Calu3 (cell line): ENCODE data around the gene RCBTB2. TPM values are rescaled to one million over a fixed set of nuclear protein-coding genes. Genes with fewer than 3 reads are reported as not detected.

ENCODE experiments used
- BruUV-seq: library from RNA; stranded (reverse); fragments of 400-500 nt; replicated peaks from 2 replicates; lab custom pipeline; 2021; lab: Mats Ljungman, UMichigan
- CTCF ChIA-PET: fragments of 300-600 bp; sonication (Branson Sonifier 250); formaldehyde crosslinking; loops from one replicate; lab custom pipeline; 2022; ENCODE audit warnings: antibody characterized with exemption; lab: Charles Lee
- DNase-seq: peaks from one replicate; pipeline ENCODE4 v3.0.0; 2022
- H3K27ac Mint-ChIP-seq: one replicate; pipeline ENCODE4 v1.8.0; 2022; ENCODE audit warnings: mixed read lengths; ENCODE audit not compliant: unreplicated experiment
- H3K27me3 Mint-ChIP-seq: one replicate; pipeline ENCODE4 v1.8.0; 2022; ENCODE audit warnings: mixed read lengths; ENCODE audit not compliant: unreplicated experiment
- H3K36me3 Mint-ChIP-seq: one replicate; pipeline ENCODE4 v1.8.0; 2022; ENCODE audit warnings: mild to moderate bottlenecking, moderate library complexity, mixed read lengths; ENCODE audit not compliant: insufficient read depth, unreplicated experiment
- H3K4me1 Mint-ChIP-seq: one replicate; pipeline ENCODE4 v1.8.0; 2022; ENCODE audit warnings: mild to moderate bottlenecking, low read depth, mixed read lengths; ENCODE audit not compliant: unreplicated experiment
- H3K4me3 Mint-ChIP-seq: one replicate; pipeline ENCODE4 v1.8.0; 2022; ENCODE audit warnings: mild to moderate bottlenecking, low read depth, moderate library complexity, mixed read lengths; ENCODE audit not compliant: unreplicated experiment
- H3K9me3 Mint-ChIP-seq: one replicate; pipeline ENCODE4 v1.8.0; 2022; ENCODE audit warnings: low read depth, mixed read lengths; ENCODE audit not compliant: unreplicated experiment
- CTCF ChIP-seq: fragments of 200-600 bp; IDR thresholded peaks from one replicate; pipeline ENCODE4 v1.8.0; 2022; ENCODE audit warnings: antibody characterized with exemption; ENCODE audit not compliant: unreplicated experiment
- intact Hi-C: fragments of 100-400 bp; cut with micrococcal nuclease; formaldehyde crosslinking; loops from one replicate; pipeline ENCODE4 v1.10.0; 2022; ENCODE audit not compliant: unreplicated experiment
- total RNA-seq: library from RNA; stranded (reverse); gene quantifications from 2 replicates; pipeline ENCODE4 v1.2.3, GENCODE V29; 2022

RCBTB2 gene
- total RNA-seq, 1 experiment from 2014 or later = 3.7 TPM

DNA sequence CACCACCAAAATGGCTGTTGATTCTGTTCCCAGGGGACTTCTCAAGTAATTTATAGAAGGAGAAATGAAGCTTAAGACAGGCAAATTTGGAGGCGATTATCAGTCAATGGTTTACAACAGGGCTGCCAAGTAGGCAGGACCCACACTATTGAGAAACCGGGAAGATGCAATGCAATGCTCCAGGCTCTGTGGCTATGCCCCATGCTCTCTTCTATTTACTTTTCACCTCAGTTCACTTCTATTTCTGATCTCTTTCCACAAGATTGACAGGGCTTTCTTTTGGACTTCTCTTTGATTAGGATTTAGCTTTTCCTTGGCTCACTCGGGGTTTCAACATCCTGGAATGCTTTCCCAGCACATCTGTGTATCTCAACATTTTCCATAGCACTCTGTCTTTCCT, 12.7 kb upstream of the RCBTB2 start:
- DNase-seq = no peak
- no TSS peak for BruUV-seq
- intact Hi-C loops = no loop called here
- Mint-ChIP-seq H3K4me3 (no peak overlapping the region), H3K36me3 (no peaks in the 10 kb centered on the region), H3K27me3 (no peaks in the 10 kb centered on the region), H3K27ac (no peak overlapping the region), H3K9me3 (peaks cover 2% of the 10 kb centered on the region), H3K4me1 (no peaks in the 10 kb centered on the region)
- TF ChIP-seq CTCF = no peak
- CTCF ChIA-PET = no interaction called here

- Mint-ChIP-seq H3K9me3 (no peaks in the 10 kb centered on the region), H3K4me1 (no peaks in the 10 kb centered on the region), H3K27me3 (no peaks in the 10 kb centered on the region), H3K27ac (no peak overlapping the region), H3K36me3 (no peaks in the 10 kb centered on the region), H3K4me3 (no peak overlapping the region)
- DNase-seq = peak; percentile 24
- CTCF ChIA-PET = interaction anchor here (0.6 to 1.6 kb wide), 3 partner anchors 10 to 208 kb away, joined by 3 to 7 read pairs (median 5); partner anchors contain the start of gene RCBTB2
- TF ChIP-seq CTCF = no peak
- BruUV-seq = no TSS peak
- intact Hi-C loops = no loop called here
Measured at GRCh38 chr13:48542581-48543341, 9.9 kb upstream of the RCBTB2 start.

DNA sequence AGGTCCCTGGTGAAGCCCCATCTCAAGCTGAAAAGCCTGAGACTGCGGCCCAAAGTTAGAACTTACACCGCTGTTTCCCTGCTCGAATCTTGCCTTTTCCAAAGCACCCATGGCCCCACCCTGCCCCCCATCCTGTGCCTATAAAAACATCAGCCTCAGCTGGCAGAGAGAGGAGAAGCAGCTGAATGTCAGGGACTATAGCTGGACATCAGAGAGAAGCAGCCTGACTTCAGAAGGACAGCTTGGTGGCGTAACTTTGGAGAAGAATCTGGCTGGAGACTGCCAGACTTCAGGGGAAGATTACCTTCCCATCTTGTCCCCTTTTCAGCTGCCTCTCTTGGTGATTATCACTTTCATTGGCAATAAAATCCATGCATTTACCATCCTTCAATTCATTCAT, 9.3 kb upstream of the RCBTB2 start:
- Mint-ChIP-seq H3K4me1 (no peaks in the 10 kb centered on the region), H3K9me3 (no peaks in the 10 kb centered on the region), H3K4me3 (no peak overlapping the region), H3K36me3 (no peaks in the 10 kb centered on the region), H3K27ac (no peak overlapping the region), H3K27me3 (no peaks in the 10 kb centered on the region)
- no TSS peak for BruUV-seq
- DNase-seq = no peak
- CTCF ChIA-PET = interaction anchor here (0.6 to 1.6 kb wide), 3 partner anchors 10 to 208 kb away, joined by 3 to 7 read pairs (median 5); partner anchors contain the start of gene RCBTB2
- TF ChIP-seq CTCF = no peak
- intact Hi-C loops = no loop called here

DNA sequence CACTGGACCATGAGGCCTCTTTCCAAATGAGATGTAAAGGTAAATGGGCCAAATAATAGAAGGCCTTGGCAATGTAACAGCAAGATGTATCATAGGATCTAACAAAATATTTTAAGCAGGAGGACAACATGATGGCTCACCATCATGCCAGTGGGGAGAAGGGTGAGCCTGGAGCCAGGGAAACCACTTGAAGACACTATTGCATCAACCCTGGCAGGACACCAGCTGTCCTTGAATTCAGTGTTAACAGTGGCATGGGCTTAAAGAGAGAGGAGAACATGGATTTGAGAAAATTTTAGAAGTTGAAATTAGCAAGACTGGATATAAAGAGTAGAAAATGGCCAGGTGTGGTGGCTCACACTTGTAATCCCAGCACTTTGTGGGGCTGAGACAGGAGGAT, 6.7 kb upstream of the RCBTB2 start:
- H3K27me3 Mint-ChIP-seq = no peaks in the 10 kb centered on the region
- CTCF ChIA-PET = no interaction called here
- H3K36me3 Mint-ChIP-seq = peaks cover 5% of the 10 kb centered on the region
- intact Hi-C loops = no loop called here
- H3K4me1 Mint-ChIP-seq = no peaks in the 10 kb centered on the region
- no peak overlapping the region for H3K4me3 Mint-ChIP-seq
- no peak for DNase-seq
- TF ChIP-seq CTCF = no peak
- no TSS peak for BruUV-seq
- H3K9me3 Mint-ChIP-seq = no peaks in the 10 kb centered on the region
- no peak overlapping the region for H3K27ac Mint-ChIP-seq
